GM19324 (cell line): ENCODE results near the gene EFEMP2.
"Not testable (repeated sequence)": the region's sequence is repeated elsewhere in the genome, so short reads cannot be mapped to it uniquely, and the experiment has no call there.

Source experiments
- ATAC-seq: cut with Tn5 transposase; IDR thresholded peaks from one replicate; pipeline ENCODE4 v1.9.1; 2021; ENCODE audit warnings: mild to moderate bottlenecking, moderate library complexity; ENCODE audit not compliant: unreplicated experiment, low FRiP score

Gene EFEMP2

GRCh38 chr11:65856689-65857499 lies 15.7 kb downstream of the EFEMP2 start:
- ATAC-seq: peak; percentile 38

GRCh38 chr11:65855927-65856363 lies 16.7 kb downstream of the EFEMP2 start:
- no peak for ATAC-seq

GRCh38 chr11:65854852-65855837 lies 17.5 kb downstream of the EFEMP2 start:
- ATAC-seq: no peak

- no peak for ATAC-seq
Measured at GRCh38 chr11:65854161-65854592, 18.4 kb downstream of the EFEMP2 start.

GRCh38 chr11:65853246-65853979 lies 19.2 kb downstream of the EFEMP2 start:
- ATAC-seq: no peak

GRCh38 chr11:65852508-65853245 lies 19.9 kb downstream of the EFEMP2 start:
- ATAC-seq: no peak

- no peak for ATAC-seq
Measured at GRCh38 chr11:65851811-65852507, 20.6 kb downstream of the EFEMP2 start.

- ATAC-seq: no peak
Measured at GRCh38 chr11:65851083-65851579, 21.5 kb downstream of the EFEMP2 start.

GRCh38 chr11:65850217-65851082 lies 22.1 kb downstream of the EFEMP2 start:
- no peak for ATAC-seq

GRCh38 chr11:65849771-65850216 lies 22.8 kb downstream of the EFEMP2 start:
- ATAC-seq: no peak

GRCh38 chr11:65849366-65849765 lies 23.2 kb downstream of the EFEMP2 start:
- no peak for ATAC-seq

GRCh38 chr11:65848693-65849092 lies 23.9 kb downstream of the EFEMP2 start:
- ATAC-seq: not testable (repeated sequence)

GRCh38 chr11:65847746-65848145 lies 24.9 kb downstream of the EFEMP2 start:
- no peak for ATAC-seq

GRCh38 chr11:65844231-65844872 lies 28.2 kb downstream of the EFEMP2 start:
- ATAC-seq: no peak

GRCh38 chr11:65843811-65844210 lies 28.8 kb downstream of the EFEMP2 start:
- no peak for ATAC-seq

GRCh38 chr11:65842144-65842543 lies 30.5 kb downstream of the EFEMP2 start:
- ATAC-seq: no peak

- ATAC-seq: no peak
Measured at GRCh38 chr11:65834202-65834601, 38.4 kb downstream of the EFEMP2 start.
